GM18520 (cell line): Measurements from ENCODE around the gene LGALS3BP.

Experiments
- ATAC-seq: cut with Tn5 transposase; IDR thresholded peaks from one replicate; pipeline ENCODE4 v1.9.1; 2021; ENCODE audit not compliant: unreplicated experiment

LGALS3BP gene

DNA sequence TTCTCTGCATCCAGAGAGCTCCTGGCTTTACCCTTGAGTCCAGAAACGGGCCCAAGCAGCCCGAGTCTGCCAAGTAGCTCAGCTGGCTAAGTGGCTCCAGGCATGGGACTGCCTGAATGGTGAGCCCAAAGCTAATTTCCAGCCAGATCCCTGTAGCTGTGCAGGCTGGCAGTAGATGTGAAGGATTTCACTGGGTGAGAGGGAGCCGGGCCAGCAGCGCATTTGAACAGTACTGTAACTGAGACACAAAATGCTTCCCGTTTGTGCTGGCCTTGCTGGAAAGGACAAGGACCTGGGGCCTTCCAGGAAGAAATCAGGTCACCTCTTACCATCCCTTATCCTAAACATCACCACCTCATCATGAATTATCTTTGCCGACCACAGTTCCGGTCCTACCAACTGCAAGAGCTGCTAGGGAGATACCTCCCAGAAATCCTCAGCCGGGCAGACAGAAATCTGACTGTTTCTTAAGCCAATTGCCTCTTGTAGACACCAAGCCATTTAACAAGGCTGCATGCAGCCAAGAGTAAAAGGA, 58.2 kb downstream of the LGALS3BP start:
- ATAC-seq = no peak
